ENCODE results near the gene KRTAP4-8.
A peak's percentile ranks its signal among the peaks of the same experiment; 100 is the strongest.
"Not testable (repeated sequence)": the region's sequence is repeated elsewhere in the genome, so short reads cannot be mapped to it uniquely, and the experiment has no call there.

KRTAP4-8 gene

DNA sequence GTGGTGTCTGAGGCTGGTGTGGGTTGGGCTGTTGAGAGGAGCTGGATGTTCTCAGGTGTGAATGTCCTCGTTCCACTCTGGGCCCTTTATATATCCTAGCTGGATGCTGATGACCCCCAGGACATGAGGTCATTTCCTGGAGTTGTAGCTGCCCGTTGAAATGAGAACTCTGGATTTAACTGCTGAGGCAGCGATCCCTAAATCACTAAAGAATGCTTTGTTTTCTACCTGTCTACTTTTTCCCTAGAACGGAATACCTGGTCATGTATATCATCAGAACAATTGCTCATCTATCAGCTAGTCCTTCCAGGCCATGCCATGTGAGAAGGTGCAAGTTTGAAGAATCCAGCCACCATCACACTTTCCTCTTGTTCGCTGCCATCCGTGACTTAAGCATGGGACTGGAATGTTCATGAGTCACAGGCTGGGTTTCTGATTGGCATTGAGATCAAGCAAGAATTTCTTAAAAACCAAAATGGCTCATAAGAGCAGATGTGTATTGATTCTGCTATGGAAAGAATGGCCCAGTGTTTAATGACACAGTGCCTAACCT is 37.8 kb downstream of the KRTAP4-8 start, which contains the start of gene KRTAP2-3:
Gene KRTAP2-3, minus strand, starts transcription at position 63 of the 553 bp plus-strand sequence. CDS start 64 bp downstream, outside the sequence.
- H3K4ac ChIP-seq (ENCODE audit: low read depth, low read length) = no peak within 1 kb of the TSS
- peak; percentile 64 for DNase-seq
- H2AK5ac ChIP-seq (ENCODE audit: low read length) = no peak within 1 kb of the TSS
- no CpG with 5 or more reads among the region's 6 CpGs for WGBS (ENCODE audit: extremely low coverage, insufficient coverage, low lambda C conversion rate)
- no peaks in the 10 kb centered on the region for H3K4me1 ChIP-seq (ENCODE audit: control insufficient read depth, low read depth, low read length)
- H3K36me3 ChIP-seq (ENCODE audit: control insufficient read depth, insufficient read depth, low read length) = no peaks in the 10 kb centered on the region
- no peak within 1 kb of the TSS for H4K8ac ChIP-seq (ENCODE audit: low read depth, low read length)
- no peak within 1 kb of the TSS for H2BK120ac ChIP-seq (ENCODE audit: low read depth, low read length)
- H4K5ac ChIP-seq (ENCODE audit: low read length) = no peak within 1 kb of the TSS
- H3K9ac ChIP-seq (ENCODE audit: low read length) = no peak within 1 kb of the TSS
- no peak within 1 kb of the TSS for H3K23ac ChIP-seq (ENCODE audit: low read length)
- H2BK5ac ChIP-seq (ENCODE audit: low read length) = no peak within 1 kb of the TSS
- H3K18ac ChIP-seq (ENCODE audit: low read length) = no peak within 1 kb of the TSS
- no peak within 1 kb of the TSS for H3K56ac ChIP-seq (ENCODE audit: low read length)
- H2BK15ac ChIP-seq (replicated peaks; ENCODE audit: low read depth) = no peak within 1 kb of the TSS
- no peaks in the 10 kb centered on the region for H3K79me1 ChIP-seq (ENCODE audit: low read length)
- H3K4me2 ChIP-seq (ENCODE audit: low read length) = no peak within 1 kb of the TSS
- no peak within 1 kb of the TSS for H3K4me3 ChIP-seq (ENCODE audit: low read length)
- no peaks in the 10 kb centered on the region for H3K79me2 ChIP-seq (ENCODE audit: control insufficient read depth, insufficient read depth, low read length)
- H3K27ac ChIP-seq (ENCODE audit: low read depth, low read length) = no peak within 1 kb of the TSS
- H3K27me3 ChIP-seq (ENCODE audit: insufficient read depth, low read length, poor library complexity) = no peaks in the 10 kb centered on the region

DNA sequence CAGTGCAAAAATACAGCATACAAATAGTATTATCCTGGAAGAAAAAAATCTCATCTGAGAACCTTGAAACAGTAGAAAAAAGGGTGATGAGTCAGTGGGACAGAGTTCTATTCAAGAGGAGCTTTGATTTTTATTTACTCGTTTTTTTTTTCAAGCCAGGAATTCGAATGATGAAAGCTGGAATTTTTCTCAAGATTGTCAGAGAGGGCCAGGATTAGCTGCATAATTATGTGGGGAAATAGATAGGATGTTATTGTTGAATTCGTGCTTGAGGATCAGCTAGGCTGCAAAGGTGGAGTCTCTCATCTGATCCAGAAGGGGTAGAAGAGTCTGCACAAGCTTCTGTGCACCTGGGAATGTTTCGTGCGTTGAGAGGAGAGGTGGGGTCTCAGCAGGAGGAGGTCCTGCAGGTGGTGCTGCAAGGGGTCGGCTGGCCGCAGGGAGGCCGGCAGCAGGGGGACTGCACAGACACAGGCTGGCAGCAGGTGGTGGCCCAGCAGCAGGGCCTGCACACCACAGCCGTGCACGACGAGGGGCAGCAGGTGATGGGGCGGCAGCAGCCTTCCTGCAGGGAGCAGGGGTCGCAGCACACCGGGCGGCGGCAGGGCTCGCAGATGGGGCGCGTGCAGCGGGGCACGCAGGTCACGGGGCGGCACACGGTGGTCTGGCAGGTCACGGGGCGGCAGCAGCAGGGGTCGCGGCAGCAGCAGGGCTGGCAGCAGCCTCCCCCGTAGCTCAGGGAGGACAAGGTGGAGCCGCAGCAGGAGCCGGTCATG is 38.5 kb downstream of the KRTAP4-8 start:
- H2BK120ac ChIP-seq (ENCODE audit: low read depth, low read length); H3K9ac ChIP-seq (ENCODE audit: low read length); H3K36me3 ChIP-seq (ENCODE audit: control insufficient read depth, insufficient read depth, low read length); H3K4ac ChIP-seq (ENCODE audit: low read depth, low read length); H3K27me3 ChIP-seq (ENCODE audit: insufficient read depth, low read length, poor library complexity); H3K4me1 ChIP-seq (ENCODE audit: control insufficient read depth, low read depth, low read length); H4K8ac ChIP-seq (ENCODE audit: low read depth, low read length); H2AK5ac ChIP-seq (ENCODE audit: low read length); H3K79me2 ChIP-seq (ENCODE audit: control insufficient read depth, insufficient read depth, low read length); H3K4me2 ChIP-seq (ENCODE audit: low read length); H3K18ac ChIP-seq (ENCODE audit: low read length); H4K5ac ChIP-seq (ENCODE audit: low read length); H3K27ac ChIP-seq (ENCODE audit: low read depth, low read length); H3K56ac ChIP-seq (ENCODE audit: low read length); H3K79me1 ChIP-seq (ENCODE audit: low read length); H2BK5ac ChIP-seq (ENCODE audit: low read length); H2BK15ac ChIP-seq (replicated peaks; ENCODE audit: low read depth); H3K4me3 ChIP-seq (ENCODE audit: low read length); H3K23ac ChIP-seq (ENCODE audit: low read length): not testable (repeated sequence)
- DNase-seq = peak; percentile 34
- no CpG with 5 or more reads among the region's 31 CpGs for WGBS (ENCODE audit: extremely low coverage, insufficient coverage, low lambda C conversion rate)

DNA sequence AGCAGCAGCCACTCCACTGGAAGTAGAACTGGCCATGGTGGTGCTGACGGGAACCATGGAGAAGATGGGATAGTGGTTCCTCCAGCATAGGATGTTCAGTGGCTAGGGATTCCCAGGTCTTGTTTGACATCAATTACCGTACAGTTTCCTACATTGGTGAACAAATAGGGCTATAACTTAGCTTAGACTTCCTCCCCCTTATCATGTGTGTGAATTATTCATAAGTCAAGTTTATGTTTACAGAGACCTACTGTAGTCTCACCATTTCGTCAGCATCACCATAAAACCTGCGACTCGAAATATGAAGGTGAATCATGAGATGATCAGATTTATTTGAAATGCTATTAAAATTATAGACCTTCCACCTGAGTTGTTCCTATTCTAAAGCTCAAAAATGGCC is 39.2 kb downstream of the KRTAP4-8 start:
- no peak overlapping the region for H4K8ac ChIP-seq (ENCODE audit: low read depth, low read length)

DNA sequence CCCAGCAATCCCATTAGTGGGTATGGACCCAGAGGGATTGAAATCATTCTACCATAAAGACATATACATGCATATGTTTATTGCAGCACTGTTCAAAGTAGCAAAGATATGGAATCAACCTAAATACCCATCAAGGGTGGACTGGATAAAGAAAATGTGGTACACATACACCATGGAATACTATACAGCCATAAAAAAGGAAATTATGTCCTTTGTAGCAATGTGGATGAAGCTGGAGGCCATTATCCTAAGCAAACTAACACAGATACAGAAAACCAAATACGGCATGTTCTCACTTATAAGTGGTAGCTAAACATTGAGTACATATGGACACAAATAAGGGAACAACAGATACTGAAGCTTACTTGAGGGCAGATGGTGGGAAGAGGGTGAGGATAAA is 40.4 kb downstream of the KRTAP4-8 start:
- no peak overlapping the region for H4K5ac ChIP-seq (ENCODE audit: low read length)
- no CpG with 5 or more reads among the region's 1 CpG for WGBS (ENCODE audit: extremely low coverage, insufficient coverage, low lambda C conversion rate)

More for the DNA sequence above, 39.2 kb downstream of the KRTAP4-8 start:
- DNase-seq = no peak
- H3K4me1 ChIP-seq (ENCODE audit: control insufficient read depth, low read depth, low read length) = no peaks in the 10 kb centered on the region
- H4K5ac ChIP-seq (ENCODE audit: low read length) = no peak overlapping the region
- no peaks in the 10 kb centered on the region for H3K36me3 ChIP-seq (ENCODE audit: control insufficient read depth, insufficient read depth, low read length)
- no peak overlapping the region for H3K56ac ChIP-seq (ENCODE audit: low read length)
- no peak overlapping the region for H3K4me2 ChIP-seq (ENCODE audit: low read length)
- WGBS (ENCODE audit: extremely low coverage, insufficient coverage, low lambda C conversion rate) = no CpG with 5 or more reads among the region's 5 CpGs
- no peak overlapping the region for H3K23ac ChIP-seq (ENCODE audit: low read length)
- H3K9ac ChIP-seq (ENCODE audit: low read length) = no peak overlapping the region
- no peaks in the 10 kb centered on the region for H3K79me2 ChIP-seq (ENCODE audit: control insufficient read depth, insufficient read depth, low read length)
- H3K79me1 ChIP-seq (ENCODE audit: low read length) = no peaks in the 10 kb centered on the region
- H3K4me3 ChIP-seq (ENCODE audit: low read length) = no peak overlapping the region
- H2AK5ac ChIP-seq (ENCODE audit: low read length) = no peak overlapping the region
- no peak overlapping the region for H3K27ac ChIP-seq (ENCODE audit: low read depth, low read length)
- no peak overlapping the region for H2BK120ac ChIP-seq (ENCODE audit: low read depth, low read length)
- no peak overlapping the region for H3K4ac ChIP-seq (ENCODE audit: low read depth, low read length)
- H3K27me3 ChIP-seq (ENCODE audit: insufficient read depth, low read length, poor library complexity) = no peaks in the 10 kb centered on the region
- H2BK5ac ChIP-seq (ENCODE audit: low read length) = no peak overlapping the region
- H2BK15ac ChIP-seq (replicated peaks; ENCODE audit: low read depth) = no peak overlapping the region
- H3K18ac ChIP-seq (ENCODE audit: low read length) = no peak overlapping the region

DNA sequence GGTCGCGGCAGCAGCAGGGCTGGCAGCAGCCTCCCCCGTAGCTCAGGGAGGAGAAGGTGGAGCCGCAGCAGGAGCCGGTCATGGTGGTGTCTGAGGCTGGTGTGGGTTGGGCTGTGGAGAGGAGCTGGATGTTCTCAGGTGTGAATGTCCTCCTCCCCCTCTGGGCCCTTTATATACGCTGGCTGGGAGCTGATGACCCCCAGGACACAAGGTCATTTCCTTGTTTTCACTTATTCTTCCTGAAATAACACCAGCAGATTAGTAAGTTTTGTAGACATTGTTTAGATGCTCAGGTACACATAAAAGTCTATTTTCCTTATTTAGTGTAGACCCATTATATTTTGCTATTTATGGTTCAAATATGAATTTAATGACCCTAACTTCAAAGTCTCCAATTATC is 42.8 kb downstream of the KRTAP4-8 start, which contains the start of gene KRTAP2-2:
Gene KRTAP2-2, minus strand, starts transcription at position 101 of the 400 bp plus-strand sequence. Its CDS starts 19 bp downstream, at position 82.
- H2BK15ac ChIP-seq (replicated peaks; ENCODE audit: low read depth); H3K27ac ChIP-seq (ENCODE audit: low read depth, low read length); H4K8ac ChIP-seq (ENCODE audit: low read depth, low read length); H3K23ac ChIP-seq (ENCODE audit: low read length); H3K56ac ChIP-seq (ENCODE audit: low read length); H3K79me1 ChIP-seq (ENCODE audit: low read length); H3K79me2 ChIP-seq (ENCODE audit: control insufficient read depth, insufficient read depth, low read length); H3K9ac ChIP-seq (ENCODE audit: low read length); H3K4me3 ChIP-seq (ENCODE audit: low read length); H2BK120ac ChIP-seq (ENCODE audit: low read depth, low read length); DNase-seq; H3K27me3 ChIP-seq (ENCODE audit: insufficient read depth, low read length, poor library complexity); H2BK5ac ChIP-seq (ENCODE audit: low read length); H2AK5ac ChIP-seq (ENCODE audit: low read length); H3K36me3 ChIP-seq (ENCODE audit: control insufficient read depth, insufficient read depth, low read length); H3K4me2 ChIP-seq (ENCODE audit: low read length); H3K4me1 ChIP-seq (ENCODE audit: control insufficient read depth, low read depth, low read length); H4K5ac ChIP-seq (ENCODE audit: low read length); H3K18ac ChIP-seq (ENCODE audit: low read length): not testable (repeated sequence)
- peak within 1 kb of the TSS; percentile 55 for H3K4ac ChIP-seq (ENCODE audit: low read depth, low read length)
- no CpG with 5 or more reads among the region's 6 CpGs for WGBS (ENCODE audit: extremely low coverage, insufficient coverage, low lambda C conversion rate)

More for the DNA sequence above, 40.4 kb downstream of the KRTAP4-8 start:
- Histone ChIP-seq H2BK120ac (ENCODE audit: low read depth, low read length) (no peak overlapping the region), H3K18ac (ENCODE audit: low read length) (no peak overlapping the region), H2BK5ac (ENCODE audit: low read length) (no peak overlapping the region), H3K4ac (ENCODE audit: low read depth, low read length) (no peak overlapping the region), H2BK15ac (replicated peaks; ENCODE audit: low read depth) (no peak overlapping the region), H3K23ac (ENCODE audit: low read length) (no peak overlapping the region), H3K36me3 (ENCODE audit: control insufficient read depth, insufficient read depth, low read length) (no peaks in the 10 kb centered on the region), H3K9ac (ENCODE audit: low read length) (no peak overlapping the region), H3K56ac (ENCODE audit: low read length) (no peak overlapping the region), H3K27me3 (ENCODE audit: insufficient read depth, low read length, poor library complexity) (no peaks in the 10 kb centered on the region), H4K8ac (ENCODE audit: low read depth, low read length) (no peak overlapping the region), H3K4me3 (ENCODE audit: low read length) (no peak overlapping the region), H3K4me1 (ENCODE audit: control insufficient read depth, low read depth, low read length) (no peaks in the 10 kb centered on the region), H3K79me2 (ENCODE audit: control insufficient read depth, insufficient read depth, low read length) (no peaks in the 10 kb centered on the region), H3K4me2 (ENCODE audit: low read length) (no peak overlapping the region), H3K27ac (ENCODE audit: low read depth, low read length) (no peak overlapping the region), H3K79me1 (ENCODE audit: low read length) (no peaks in the 10 kb centered on the region), H2AK5ac (ENCODE audit: low read length) (no peak overlapping the region)
- DNase-seq = no peak

Measured in mesendoderm (in vitro differentiated cells).